Neutrophil (primary cell): ENCODE measurements around the gene DGAT2.

Experiments used
- H3K27ac ChIP-seq: fragments of 200-600 bp; sonication (generic); 2 replicates; pipeline ENCODE4 v1.5.1; 2016; ENCODE audit warnings: mild to moderate bottlenecking, moderate library complexity
- H3K27me3 ChIP-seq: fragments of 200-600 bp; sonication (generic); 2 replicates; pipeline ENCODE4 v1.6.0; 2016; ENCODE audit warnings: mild to moderate bottlenecking
- H3K36me3 ChIP-seq: fragments of 200-600 bp; sonication (generic); 2 replicates; pipeline ENCODE4 v1.5.1; 2017
- H3K4me1 ChIP-seq, 2 experiments: fragments of 200-600 bp in 1 of 2; sonication (generic) in 1 of 2; 1 replicate in 1 of 2; 2 replicates in 1 of 2; pipeline versions ENCODE4 v1.5.1 to v1.6.1; 2013 to 2016; ENCODE audit warnings: low read depth in 1 of 2, low read length in 1 of 2, mild to moderate bottlenecking in 1 of 2, moderate library complexity in 1 of 2; ENCODE audit not compliant: control insufficient read depth in 1 of 2, insufficient read depth in 1 of 2
- H3K4me3 ChIP-seq, 2 experiments: fragments of 200-600 bp in 1 of 2; sonication (generic) in 1 of 2; 1 replicate in 1 of 2; 2 replicates in 1 of 2; pipeline ENCODE4 v1.5.1; 2013 to 2016; ENCODE audit warnings: low read depth in 1 of 2, low read length in 1 of 2, mild to moderate bottlenecking in 1 of 2, moderate library complexity in 1 of 2
- H3K9me3 ChIP-seq: fragments of 200-600 bp; sonication (generic); 2 replicates; pipeline ENCODE4 v1.5.1; 2016
- CTCF ChIP-seq: fragments of 200-600 bp; sonication (generic); IDR thresholded peaks from 2 replicates; pipeline ENCODE4 v1.5.1; 2016; ENCODE audit warnings: antibody characterized with exemption

The DGAT2 gene

GRCh38 chr11:75771646-75772410, 3.2 kb downstream of the DGAT2 start:
- peak overlapping the region; percentile 77 to 95 for H3K4me3 ChIP-seq
- H3K36me3 ChIP-seq = peaks cover 20% of the 10 kb centered on the region
- H3K27ac ChIP-seq = peak overlapping the region; percentile 99
- H3K27me3 ChIP-seq = no peaks in the 10 kb centered on the region
- H3K9me3 ChIP-seq = no peaks in the 10 kb centered on the region
- peaks cover 80% of the 10 kb centered on the region in 2 experiments for H3K4me1 ChIP-seq
- TF ChIP-seq CTCF = peak; percentile 14

- peak overlapping the region; percentile 99 for H3K27ac ChIP-seq
- peak; percentile 13 for TF ChIP-seq CTCF
These were observed 5.2 kb downstream of the DGAT2 start for GRCh38 chr11:75773595-75774353.

GRCh38 chr11:75775056-75775455, 6.5 kb downstream of the DGAT2 start:
- no peaks in the 10 kb centered on the region for H3K27me3 ChIP-seq
- peak overlapping the region; percentile 77 to 95 for H3K4me3 ChIP-seq
- peaks cover 100% of the 10 kb centered on the region in 2 experiments for H3K4me1 ChIP-seq
- no peak for TF ChIP-seq CTCF
- no peaks in the 10 kb centered on the region for H3K9me3 ChIP-seq
- peaks cover 25% of the 10 kb centered on the region for H3K36me3 ChIP-seq
- H3K27ac ChIP-seq = peak overlapping the region; percentile 99

More at GRCh38 chr11:75773595-75774353, 5.2 kb downstream of the DGAT2 start:
- Histone ChIP-seq H3K4me3 (peak overlapping the region; percentile 77 to 95), H3K36me3 (peaks cover 25% of the 10 kb centered on the region), H3K9me3 (no peaks in the 10 kb centered on the region), H3K4me1 (peaks cover 91% of the 10 kb centered on the region in 2 experiments), H3K27me3 (no peaks in the 10 kb centered on the region)

GRCh38 chr11:75776546-75776945, 8.0 kb downstream of the DGAT2 start:
- peak overlapping the region; percentile 99 for H3K27ac ChIP-seq
- no peaks in the 10 kb centered on the region for H3K27me3 ChIP-seq
- H3K9me3 ChIP-seq = no peaks in the 10 kb centered on the region
- H3K36me3 ChIP-seq = peaks cover 36% of the 10 kb centered on the region
- peaks cover 93 to 95% of the 10 kb centered on the region in 2 experiments for H3K4me1 ChIP-seq
- peak overlapping the region; percentile 45 to 77 for H3K4me3 ChIP-seq
- no peak for TF ChIP-seq CTCF

GRCh38 chr11:75777461-75778110, 9.0 kb downstream of the DGAT2 start:
- TF ChIP-seq CTCF = peak; percentile 25
- no peaks in the 10 kb centered on the region for H3K9me3 ChIP-seq
- no peaks in the 10 kb centered on the region for H3K27me3 ChIP-seq
- peaks cover 84 to 85% of the 10 kb centered on the region in 2 experiments for H3K4me1 ChIP-seq
- H3K4me3 ChIP-seq = peak overlapping the region; percentile 45 to 77
- H3K27ac ChIP-seq = peak overlapping the region; percentile 99
- H3K36me3 ChIP-seq = peaks cover 40% of the 10 kb centered on the region
